Stimulated activated CD8-positive, alpha-beta memory T cell treated with anti-CD3 and anti-CD28 coated beads, Interleukin-15, amount 100 ng/mL, for 1 hour (primary cell): ENCODE results near the gene PSMG4.

Experiments
- DNase-seq: peaks from one replicate; pipeline ENCODE4 v3.0.0-alpha.2; 2020; ENCODE audit warnings: low read depth

The PSMG4 gene

GRCh38 chr6:3252369-3252768 lies 6.4 kb upstream of the PSMG4 start:
- DNase-seq: no peak

DNA sequence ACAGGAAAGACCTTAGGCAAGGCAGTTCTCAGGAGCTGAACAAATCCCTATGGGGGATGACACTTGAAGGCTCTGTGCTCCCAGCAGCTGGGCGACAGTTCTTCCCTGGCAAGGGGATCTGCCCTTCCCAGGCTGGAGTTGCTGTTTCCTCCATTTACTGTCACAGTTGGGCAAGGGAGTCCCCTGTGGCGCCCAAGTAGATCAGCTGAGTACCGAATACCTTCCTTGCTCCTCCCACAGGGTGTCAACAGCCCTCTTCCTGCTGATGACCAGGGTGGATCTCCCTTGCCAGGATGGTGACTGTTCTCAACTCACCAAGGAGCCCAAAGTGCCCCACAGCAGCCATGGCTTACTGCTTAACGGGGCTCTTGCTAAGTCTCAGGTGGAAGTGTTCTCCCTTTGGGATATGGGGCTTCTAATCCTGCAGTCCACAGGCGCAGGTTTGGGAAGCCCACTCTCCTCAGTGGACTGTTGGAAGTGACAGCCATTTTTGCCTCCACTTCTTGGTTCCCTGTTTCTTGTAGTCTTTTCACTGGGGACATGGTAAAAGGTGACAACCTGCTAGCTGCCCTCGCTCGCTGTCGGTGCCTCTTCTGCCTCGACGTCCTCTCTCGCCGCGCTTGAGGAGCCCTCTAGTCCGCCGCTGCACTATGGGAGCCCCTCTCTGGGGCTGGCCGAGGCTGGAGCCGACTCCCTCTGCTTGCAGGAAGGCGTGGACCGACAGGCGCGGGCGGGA lies 5.7 kb upstream of the PSMG4 start:
- no peak for DNase-seq

DNA sequence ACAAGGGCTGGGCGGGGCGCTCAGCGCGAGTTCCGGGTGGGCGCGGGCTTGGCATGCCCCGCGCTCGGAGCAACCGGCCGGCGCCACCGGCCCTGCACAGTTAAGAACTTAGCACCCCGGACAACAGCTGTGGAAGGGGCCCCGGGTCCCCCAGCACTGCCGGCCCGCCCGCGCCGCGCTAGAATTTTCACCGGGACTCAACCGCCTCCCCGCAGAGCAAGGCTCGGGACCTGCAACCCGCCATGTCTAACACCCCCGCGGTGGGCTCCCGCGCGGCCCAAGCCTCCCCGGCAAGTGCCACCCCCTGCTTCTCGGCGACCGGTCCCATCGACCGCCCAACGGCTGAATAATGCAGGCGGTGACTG lies 5.2 kb upstream of the PSMG4 start:
- DNase-seq: no peak

DNA sequence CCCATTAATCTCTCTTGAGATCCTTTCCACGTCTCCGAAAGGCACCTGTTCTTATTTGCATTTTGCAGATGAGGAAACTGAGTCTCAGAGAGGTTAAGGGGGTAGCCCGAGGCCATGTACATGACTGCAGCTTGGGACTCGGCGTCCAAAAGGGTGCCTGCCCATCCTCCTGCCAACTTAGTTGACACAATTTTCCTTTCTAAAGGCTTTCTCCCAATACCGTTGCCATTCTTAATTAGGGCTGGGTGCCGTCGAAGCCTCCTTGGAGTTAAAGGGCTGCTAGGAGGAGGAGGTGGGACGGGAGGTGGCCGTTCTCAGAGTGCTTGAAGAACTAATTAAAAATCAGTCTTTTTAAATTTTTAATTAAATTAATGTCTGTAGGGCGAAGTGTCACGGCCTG lies 546 bp upstream of the PSMG4 start:
- no peak for DNase-seq

DNA sequence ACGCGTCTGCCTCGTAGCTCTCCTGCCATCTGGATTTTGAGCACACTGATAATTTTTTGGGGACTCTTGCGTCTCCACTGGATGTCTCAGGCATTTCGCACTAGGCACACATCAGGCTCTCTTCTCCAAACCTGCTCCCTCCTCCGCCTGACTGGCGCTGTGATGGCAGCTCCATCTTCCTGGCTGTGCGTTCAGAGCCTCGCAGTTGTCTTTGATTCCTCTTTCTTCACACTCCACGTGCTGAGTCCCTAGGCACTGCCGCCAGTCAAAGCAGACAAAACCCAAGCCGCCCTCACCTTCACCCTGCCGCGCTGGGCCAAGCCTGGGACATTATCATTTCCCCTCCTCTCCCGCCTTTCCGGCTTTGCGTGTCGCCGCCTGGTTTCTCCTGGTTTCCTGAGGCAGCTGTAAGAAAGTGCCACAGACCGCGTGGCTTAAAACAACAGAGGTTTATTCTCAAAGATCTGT lies 778 bp downstream of the PSMG4 start:
- DNase-seq: no peak

DNA sequence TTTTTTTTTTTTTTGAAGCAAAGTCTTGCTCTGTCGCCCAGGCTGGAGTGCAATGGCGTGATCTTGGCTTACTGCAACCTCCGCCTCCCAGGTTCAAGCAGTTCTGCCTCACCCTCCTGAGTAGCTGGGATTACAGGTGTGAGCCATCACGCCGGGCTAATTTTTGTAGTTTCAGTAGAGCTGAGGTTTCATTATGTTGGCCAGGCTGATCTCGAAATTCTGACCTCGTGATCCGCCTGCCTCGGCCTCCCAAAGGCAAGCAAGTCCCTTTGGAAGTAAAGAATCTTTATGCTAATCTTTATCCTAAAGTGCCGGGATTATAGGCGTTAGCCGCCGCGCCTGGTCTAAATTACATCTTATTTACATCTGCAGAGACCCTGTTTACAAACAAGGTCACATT lies 1.5 kb downstream of the PSMG4 start:
- no peak for DNase-seq

GRCh38 chr6:3260772-3261517 lies 2.2 kb downstream of the PSMG4 start:
- no peak for DNase-seq

- no peak for DNase-seq
These were observed 2.7 kb downstream of the PSMG4 start for GRCh38 chr6:3261518-3261820.

GRCh38 chr6:3261921-3262320 lies 3.2 kb downstream of the PSMG4 start:
- DNase-seq: no peak

DNA sequence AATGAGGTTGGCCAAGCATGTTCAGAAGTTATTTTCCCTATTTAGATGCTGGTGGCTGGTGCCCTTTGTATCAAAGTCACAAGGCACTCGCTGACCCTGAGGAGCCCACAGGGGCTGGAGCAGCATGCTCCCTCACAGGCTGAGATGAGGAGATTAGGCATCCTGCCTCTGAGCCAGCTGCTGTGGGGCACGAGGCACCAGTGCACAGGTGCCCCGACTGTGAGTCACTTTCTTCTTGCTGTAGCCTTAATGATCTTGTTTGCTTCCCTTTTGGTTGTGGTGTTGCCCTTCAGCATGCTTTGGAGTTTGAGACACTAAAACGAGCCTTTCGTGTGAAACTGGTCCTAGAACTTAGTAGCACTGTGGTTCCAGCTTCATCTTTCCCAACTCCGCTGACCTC lies 4.3 kb downstream of the PSMG4 start:
- no peak for DNase-seq

DNA sequence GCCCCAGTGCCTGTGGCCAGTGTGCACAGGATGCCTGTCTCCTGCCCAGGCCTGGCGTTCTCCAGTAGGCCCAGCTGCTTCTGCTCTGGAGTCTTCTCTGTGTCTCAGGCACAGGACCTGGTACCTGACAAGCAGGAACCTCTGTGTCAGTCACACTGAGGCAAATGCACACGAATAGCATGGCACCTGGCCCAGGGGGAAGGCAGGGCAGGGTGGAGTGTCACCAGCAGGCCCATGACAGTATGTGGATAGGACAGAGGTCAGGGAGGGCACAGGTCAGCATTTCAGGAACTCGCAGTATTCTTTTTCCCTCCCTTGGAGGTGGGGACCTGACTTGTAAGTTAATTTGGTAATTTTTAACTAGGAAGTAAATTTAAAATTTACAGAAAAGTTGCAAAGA lies 5.6 kb downstream of the PSMG4 start:
- no peak for DNase-seq

DNA sequence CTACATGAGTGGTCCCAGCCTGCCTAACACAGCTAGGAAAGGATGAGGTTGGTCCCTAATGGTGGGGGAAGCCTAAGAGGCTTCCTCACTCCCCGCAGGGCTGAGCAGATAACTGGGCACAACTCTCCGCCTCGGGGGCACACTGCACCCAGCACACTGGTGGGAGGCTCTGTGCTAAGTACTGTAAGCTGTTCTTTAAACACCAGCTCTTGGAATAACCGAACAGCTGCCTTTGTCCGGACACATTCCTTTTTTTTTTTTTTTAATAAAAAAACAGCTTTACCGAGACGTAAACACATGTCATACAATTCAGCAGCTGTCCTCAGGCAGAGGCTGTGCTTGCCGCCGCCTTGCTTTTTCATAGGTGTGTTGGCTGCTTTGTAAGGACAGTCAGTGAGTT lies 6.9 kb downstream of the PSMG4 start:
- no peak for DNase-seq

DNA sequence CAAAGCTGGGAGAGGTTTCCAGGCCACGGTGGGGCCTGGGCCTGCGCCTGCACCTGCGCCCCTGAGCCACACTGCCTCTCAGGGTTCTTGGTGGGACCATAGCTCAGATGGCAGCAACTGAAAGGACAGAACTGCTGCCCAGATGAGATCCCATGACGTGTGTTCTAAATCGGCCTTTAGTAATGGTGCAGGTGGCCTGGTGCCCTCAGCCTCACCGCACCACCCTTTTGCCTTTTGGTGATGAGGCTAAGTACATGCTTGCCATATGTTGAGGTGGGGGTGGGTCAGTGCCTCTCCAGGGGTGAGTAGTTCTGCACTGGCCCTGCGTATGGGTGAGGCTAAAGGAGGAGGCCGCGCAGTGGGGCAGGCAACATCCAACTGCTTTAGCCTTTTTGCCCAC lies 7.4 kb downstream of the PSMG4 start:
- DNase-seq: no peak

DNA sequence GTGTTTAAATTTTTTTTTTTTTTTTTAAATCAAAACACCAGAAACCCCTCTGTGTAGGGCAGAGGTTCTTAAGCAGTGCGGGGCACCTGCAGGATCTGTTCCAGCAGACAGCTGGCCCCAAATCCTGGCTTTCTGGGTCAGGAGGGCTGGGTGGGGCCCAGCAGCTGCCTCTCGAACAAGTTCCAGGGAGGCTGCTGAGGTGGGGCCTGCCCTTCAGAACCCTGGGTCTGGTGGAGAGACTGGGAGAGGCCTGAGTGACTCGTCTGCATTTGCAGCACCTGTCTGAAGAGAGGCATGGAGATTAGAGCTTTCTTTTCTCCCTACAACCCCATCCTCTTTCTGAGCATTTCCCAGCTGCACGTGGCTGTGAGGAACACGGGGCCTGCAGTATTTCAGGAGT lies 8.4 kb downstream of the PSMG4 start:
- no peak for DNase-seq

DNA sequence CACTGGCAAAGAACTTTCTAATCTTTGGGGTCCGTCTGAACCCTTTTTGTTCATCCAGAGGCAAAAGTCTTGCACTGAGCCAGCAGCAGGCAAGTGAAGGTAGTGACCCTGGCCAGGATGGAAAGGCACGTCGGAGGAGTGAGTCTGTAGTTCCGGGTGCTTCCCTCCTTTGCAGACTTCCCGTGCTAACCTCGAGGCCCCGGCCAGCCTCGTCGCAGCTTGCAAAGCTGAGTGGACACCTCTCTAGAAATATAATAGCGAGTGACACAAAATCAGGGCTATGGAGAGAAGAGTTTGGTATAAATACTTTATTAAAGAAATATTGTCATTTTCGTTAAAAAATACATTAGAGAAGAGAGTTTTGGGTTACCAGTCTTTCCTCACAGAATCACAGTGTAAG lies 9.9 kb downstream of the PSMG4 start:
- no peak for DNase-seq

DNA sequence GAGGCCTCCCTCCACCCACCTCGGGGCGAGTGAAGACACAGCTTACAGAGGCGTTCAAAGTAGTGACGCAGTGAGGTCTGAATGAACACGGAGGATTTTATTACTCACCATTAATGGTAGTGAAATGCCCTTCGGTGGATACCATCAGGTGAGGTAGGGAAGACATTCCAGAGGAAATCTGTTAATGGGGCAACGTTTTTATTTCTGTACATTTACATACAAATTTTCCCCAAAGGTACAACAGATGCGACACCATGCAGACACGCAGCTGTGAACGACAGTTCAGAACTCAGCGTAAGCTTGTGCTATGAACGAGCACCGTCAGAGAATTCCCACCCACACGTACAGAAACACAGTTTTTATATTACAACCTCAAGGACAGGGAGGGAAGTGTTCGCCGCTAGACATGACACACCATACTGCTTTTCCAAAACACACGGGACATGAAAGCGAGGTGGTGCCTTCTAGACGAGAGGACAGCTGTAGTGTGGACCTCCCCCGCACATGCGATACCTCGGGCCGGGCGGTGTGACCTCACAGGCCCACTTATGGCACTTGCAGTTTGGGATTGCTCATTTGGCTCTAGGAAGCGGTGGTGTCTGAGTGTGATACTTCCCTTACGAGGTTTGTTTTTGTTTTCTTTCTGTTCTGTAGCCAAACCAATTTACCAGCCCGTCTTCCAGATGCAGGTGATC lies 10.7 kb downstream of the PSMG4 start:
- no peak for DNase-seq

GRCh38 chr6:3270258-3270657 lies 11.5 kb downstream of the PSMG4 start:
- DNase-seq: no peak

DNA sequence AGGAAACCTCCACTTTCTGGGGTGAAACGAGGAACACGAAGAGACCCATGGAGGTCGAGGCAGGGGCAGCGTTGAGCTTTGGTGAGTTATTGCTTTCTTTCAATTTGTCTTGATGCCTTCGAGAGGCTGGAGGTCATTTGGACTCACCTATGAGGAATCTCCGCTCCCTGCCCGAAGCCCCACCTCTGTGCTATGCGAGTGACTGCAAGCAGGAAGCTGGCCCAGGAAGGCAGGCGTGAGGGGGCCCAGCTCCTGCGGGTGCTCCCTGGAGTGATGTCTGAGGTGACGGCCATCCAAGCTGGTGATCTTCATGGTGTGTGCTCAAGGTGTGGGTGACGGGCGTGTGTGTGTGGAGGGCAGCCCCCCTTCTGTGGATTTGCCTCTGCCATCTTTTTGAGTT lies 13.0 kb downstream of the PSMG4 start:
- DNase-seq: no peak

DNA sequence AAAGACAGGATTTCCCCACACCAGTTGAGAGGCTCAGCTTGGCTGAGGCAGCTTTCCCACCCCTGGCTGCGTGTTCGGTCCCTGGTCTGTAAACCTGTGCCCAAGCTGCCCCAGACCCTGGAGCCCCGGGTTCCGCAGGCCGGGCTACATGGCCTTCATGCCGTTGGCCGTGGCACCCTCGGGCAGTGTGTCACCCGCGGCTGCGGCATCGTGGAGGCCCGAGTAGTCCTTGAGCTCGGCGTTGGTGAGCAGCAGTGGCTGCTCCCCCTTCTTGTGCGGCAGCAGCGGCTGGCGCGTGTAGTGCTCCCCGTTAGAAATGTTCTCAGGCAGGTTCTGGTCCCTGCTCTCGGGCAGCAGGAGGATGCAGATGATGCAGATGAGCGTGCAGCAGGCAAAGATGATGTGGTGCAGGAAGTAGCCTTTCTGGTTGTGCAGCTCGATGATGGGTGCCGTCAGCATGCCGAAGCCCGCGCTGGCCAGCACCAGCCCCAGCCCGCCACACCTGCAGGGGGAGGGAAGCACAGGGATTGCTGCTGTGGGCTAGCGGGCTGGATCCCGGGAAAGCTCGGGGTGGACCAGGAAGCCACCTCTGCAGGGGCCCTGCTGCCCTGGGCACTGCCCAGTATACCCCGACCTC lies 14.3 kb downstream of the PSMG4 start:
- no peak for DNase-seq

DNA sequence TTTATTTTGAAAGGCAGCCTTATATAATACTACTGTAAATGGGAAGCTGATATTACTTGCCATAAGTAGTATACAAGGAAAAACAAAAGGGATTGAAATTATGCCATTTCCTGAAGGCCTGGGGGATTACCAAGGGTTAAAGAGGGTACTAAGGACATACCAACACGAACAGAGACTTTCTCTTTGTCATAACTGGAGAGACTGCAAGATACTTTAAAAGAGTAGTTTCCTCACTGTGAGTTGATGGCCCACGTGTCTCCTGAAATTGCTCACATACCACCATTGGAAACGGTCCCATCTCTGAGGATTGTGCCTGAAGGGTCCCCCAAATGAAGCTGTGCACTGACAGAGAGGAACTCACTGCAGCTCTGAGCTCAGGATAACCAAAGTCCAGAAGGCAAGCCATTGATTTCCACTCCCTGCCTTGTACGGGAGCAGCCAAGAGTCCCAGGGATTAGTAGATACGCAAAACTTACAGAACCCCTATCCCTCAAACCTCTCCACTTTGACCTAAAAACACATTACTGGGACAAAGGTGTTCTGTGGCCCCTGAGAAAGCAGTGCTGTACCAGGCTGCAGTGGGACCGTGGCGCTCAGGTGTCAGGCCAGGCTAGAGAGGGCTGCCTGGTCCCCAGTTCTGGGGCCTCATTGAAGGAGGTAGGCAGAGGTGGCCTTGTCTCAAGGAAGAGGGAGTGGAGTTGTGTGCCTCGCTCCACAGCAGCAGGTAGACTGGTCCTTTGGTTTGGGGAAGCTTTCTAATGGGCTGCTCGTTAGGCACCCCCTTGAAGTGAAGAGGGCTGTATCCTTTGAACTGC lies 15.2 kb downstream of the PSMG4 start:
- DNase-seq: no peak

GRCh38 chr6:3276174-3277167 lies 17.7 kb downstream of the PSMG4 start:
- DNase-seq: no peak
